Pancreas (tissue), 10 donors: ENCODE results near the gene RGS8. TPM values are rescaled to one million over a fixed set of nuclear protein-coding genes. Genes with fewer than 3 reads are reported as not detected.

Experiments used
- ATAC-seq, 4 donors: fragments of 200-7000 bp; cut with Tn5 transposase; one replicate each; pipeline versions ENCODE4 v1.8.0 to v1.9.1; 2020; ENCODE audit warnings: mild to moderate bottlenecking in 4 of 4, moderate library complexity in 4 of 4
- DNase-seq, 6 donors: peaks; one replicate each; pipeline ENCODE4 v3.0.0-alpha.2; 2020
- FAIRE-seq: peaks from 2 replicates; lab custom pipeline; 2012; peaks lifted over from hg19 to GRCh38; lab: Jason Lieb, UNC
- H3K27ac ChIP-seq, 4 donors: fragments of 200-600 bp; sonication (generic); 1 replicate in 3 of 4; 2 replicates in 1 of 4; pipeline versions ENCODE4 v1.5.0 to v1.8.0; 2020
- H3K27me3 ChIP-seq, 4 donors: fragments of 200-600 bp; one replicate each; pipeline ENCODE4 v1.8.0; 2021
- H3K36me3 ChIP-seq, 3 donors: fragments of 200-600 bp; sonication (generic) in 1 of 3; one replicate each; pipeline versions ENCODE4 v1.5.0 to v1.8.0; 2020 to 2021
- H3K4me1 ChIP-seq, 3 donors: fragments of 200-600 bp; one replicate each; pipeline ENCODE4 v1.8.0; 2021
- H3K4me3 ChIP-seq, 4 donors: fragments of 200-600 bp; sonication (generic) in 2 of 4; one replicate each; pipeline versions ENCODE4 v1.5.0 to v1.8.0; 2020 to 2021
- H3K9me3 ChIP-seq, 4 donors: fragments of 200-600 bp; one replicate each; pipeline ENCODE4 v1.8.0; 2021
- CTCF ChIP-seq, 4 donors: fragments of 200-600 bp; sonication (generic) in 3 of 4; IDR thresholded peaks; one replicate each; pipeline versions ENCODE4 v1.5.0 to v1.8.0; 2021; ENCODE audit warnings: antibody characterized with exemption in 4 of 4
- WGBS, 2 donors: extraction: QIAGEN DNeasy Blood & Tissue Kit; methylation state at CpG; one replicate each; pipeline ENCODE4 v1.1.7; 2013; 5-methylcytosine and 5-hydroxymethylcytosine counted together
- intact Hi-C, 3 donors: fragments of 100-400 bp; cut with DNase I; formaldehyde crosslinking; loops; one replicate each; pipeline versions ENCODE4 v1.11.1 to v1.14.2; 2022
- polyA plus RNA-seq, 2 donors: library from polyadenylated mRNA; stranded (reverse); fragments of 200-250 nt; gene quantifications; one replicate each; pipeline ENCODE4 v1.2.3, GENCODE V29; 2013
- total RNA-seq, 6 donors: library from RNA; stranded (reverse); fragmentation: NEBNext Ultra II Directional in 4 of 6; extraction: Animal tissue kit (Norgen Biotek cat#: 25700) in 4 of 6; gene quantifications; one replicate each; pipeline versions ENCODE4 v1.2.1 to v1.2.4, GENCODE V29; 2021 to 2023
- donor health status: healthy with polysubstance abuse.
- donor health status: DM: no; HTN: no; CAD: no; lungs with moderate emphysema.
- donor health status: DM: no; HTN: no; CAD: no.
- donor health status: control.
- donor health status: control.
- donor health status: Bipolar disorder and iron deficiency.
- donor health status: DM: yes; HTN: yes; CAD: no.
- donor health status: DM: no; HTN: no; CAD: no.
- donor health status: DM: no; HTN: no; CAD: no.
- donor health status: DM: yes; HTN: yes; CAD: no.

The RGS8 gene
- total and polyA plus RNA-seq, 8 donors = 0.02 TPM; not detected in 7

GRCh38 chr1:182687361-182687760 lies 3.0 kb upstream of the RGS8 start:
- H3K27ac ChIP-seq = no peak overlapping the region
- H3K27me3 ChIP-seq = no peaks in the 10 kb centered on the region
- DNase-seq = no peak
- peak in 2 of 4 donors; percentile 57 to 58 for ATAC-seq
- H3K4me1 ChIP-seq = no peaks in the 10 kb centered on the region
- H3K4me3 ChIP-seq = no peak overlapping the region
- intact Hi-C loops = no loop called here
- H3K36me3 ChIP-seq = no peaks in the 10 kb centered on the region
- no peaks in the 10 kb centered on the region for H3K9me3 ChIP-seq
- no peak for TF ChIP-seq CTCF (IDR thresholded peaks at IDR 0.05)
- no peak for FAIRE-seq

GRCh38 chr1:182686446-182686845 lies 2.1 kb upstream of the RGS8 start:
- 97 to 100% methylated on average over 1 of the region's 1 CpG for WGBS, 2 donors
- H3K4me1 ChIP-seq = no peaks in the 10 kb centered on the region
- no peak for TF ChIP-seq CTCF (IDR thresholded peaks at IDR 0.05)
- DNase-seq = no peak
- no peak overlapping the region for H3K27ac ChIP-seq
- H3K27me3 ChIP-seq = no peaks in the 10 kb centered on the region
- no peaks in the 10 kb centered on the region for H3K9me3 ChIP-seq
- FAIRE-seq = no peak
- no peaks in the 10 kb centered on the region for H3K36me3 ChIP-seq
- no peak for ATAC-seq
- intact Hi-C loops = no loop called here
- no peak overlapping the region for H3K4me3 ChIP-seq

- H3K27me3 ChIP-seq = no peaks in the 10 kb centered on the region
- intact Hi-C loops = no loop called here
- H3K4me3 ChIP-seq = no peak overlapping the region
- no peaks in the 10 kb centered on the region for H3K9me3 ChIP-seq
- no peak overlapping the region for H3K27ac ChIP-seq
- WGBS, 2 donors = 85 to 86% methylated on average over 4 of the region's 4 CpGs
- no peaks in the 10 kb centered on the region for H3K4me1 ChIP-seq
- no peak for ATAC-seq
- H3K36me3 ChIP-seq = no peaks in the 10 kb centered on the region
- no peak for TF ChIP-seq CTCF (IDR thresholded peaks at IDR 0.05)
- DNase-seq = no peak
- FAIRE-seq = no peak
Observed at GRCh38 chr1:182685215-182685614, 828 bp upstream of the RGS8 start.

GRCh38 chr1:182682898-182683501 lies 1.4 kb downstream of the RGS8 start:
- Histone ChIP-seq H3K27me3 (no peaks in the 10 kb centered on the region), H3K4me1 (no peaks in the 10 kb centered on the region), H3K27ac (no peak overlapping the region), H3K4me3 (no peak overlapping the region), H3K9me3 (no peaks in the 10 kb centered on the region), H3K36me3 (no peaks in the 10 kb centered on the region)
- FAIRE-seq (no peak), DNase-seq (no peak), ATAC-seq (no peak)
- intact Hi-C loops = no loop called here
- no peak for TF ChIP-seq CTCF (IDR thresholded peaks at IDR 0.05)
- 78% methylated on average over 2 of the region's 2 CpGs for WGBS, 2 donors

- H3K9me3 ChIP-seq = no peaks in the 10 kb centered on the region
- 34 to 38% methylated on average over 1 of the region's 1 CpG for WGBS, 2 donors
- no peak for DNase-seq
- H3K27me3 ChIP-seq = no peaks in the 10 kb centered on the region
- no peaks in the 10 kb centered on the region for H3K36me3 ChIP-seq
- no peak for TF ChIP-seq CTCF (IDR thresholded peaks at IDR 0.05)
- no peaks in the 10 kb centered on the region for H3K4me1 ChIP-seq
- intact Hi-C loops = no loop called here
- ATAC-seq = no peak
- H3K27ac ChIP-seq = no peak overlapping the region
- H3K4me3 ChIP-seq = no peak overlapping the region
- FAIRE-seq = no peak
Observed at GRCh38 chr1:182682406-182682805, 2.0 kb downstream of the RGS8 start.
